ENCODE data around the gene NME7. TPM values are rescaled to one million over a fixed set of nuclear protein-coding genes. Genes with fewer than 3 reads are reported as not detected.

Gene NME7
- total RNA-seq, 1 donor from 2014 or later: 18.6 TPM

- H3K36me3 Mint-ChIP-seq (ENCODE audit: unreplicated experiment): peaks cover 7% of the 10 kb centered on the region
- DNase-seq: no peak
- H3K4me3 Mint-ChIP-seq (ENCODE audit: unreplicated experiment): no peak overlapping the region
- no peak overlapping the region for H3K27ac Mint-ChIP-seq (ENCODE audit: unreplicated experiment)
- TF ChIP-seq CTCF (IDR thresholded peaks at IDR 0.05; ENCODE audit: partially characterized antibody, unreplicated experiment): no peak
- H3K9me3 Mint-ChIP-seq (ENCODE audit: unreplicated experiment): no peaks in the 10 kb centered on the region
- no peaks in the 10 kb centered on the region for H3K4me1 Mint-ChIP-seq (ENCODE audit: low read depth, unreplicated experiment)
- no peaks in the 10 kb centered on the region for H3K27me3 Mint-ChIP-seq (ENCODE audit: unreplicated experiment)
These were observed 101.5 kb downstream of the NME7 start for GRCh38 chr1:169266133-169266532.

GRCh38 chr1:169263059-169263458 is 104.5 kb downstream of the NME7 start:
- no peaks in the 10 kb centered on the region for H3K4me1 Mint-ChIP-seq (ENCODE audit: low read depth, unreplicated experiment)
- no peak for TF ChIP-seq CTCF (IDR thresholded peaks at IDR 0.05; ENCODE audit: partially characterized antibody, unreplicated experiment)
- peaks cover 7% of the 10 kb centered on the region for H3K36me3 Mint-ChIP-seq (ENCODE audit: unreplicated experiment)
- no peaks in the 10 kb centered on the region for H3K9me3 Mint-ChIP-seq (ENCODE audit: unreplicated experiment)
- no peak for DNase-seq
- H3K4me3 Mint-ChIP-seq (ENCODE audit: unreplicated experiment): no peak overlapping the region
- H3K27me3 Mint-ChIP-seq (ENCODE audit: unreplicated experiment): no peaks in the 10 kb centered on the region
- no peak overlapping the region for H3K27ac Mint-ChIP-seq (ENCODE audit: unreplicated experiment)

GRCh38 chr1:169261884-169262283 is 105.7 kb downstream of the NME7 start:
- peaks cover 14% of the 10 kb centered on the region for H3K36me3 Mint-ChIP-seq (ENCODE audit: unreplicated experiment)
- no peak for TF ChIP-seq CTCF (IDR thresholded peaks at IDR 0.05; ENCODE audit: partially characterized antibody, unreplicated experiment)
- H3K27ac Mint-ChIP-seq (ENCODE audit: unreplicated experiment): no peak overlapping the region
- no peak overlapping the region for H3K4me3 Mint-ChIP-seq (ENCODE audit: unreplicated experiment)
- no peaks in the 10 kb centered on the region for H3K9me3 Mint-ChIP-seq (ENCODE audit: unreplicated experiment)
- no peaks in the 10 kb centered on the region for H3K27me3 Mint-ChIP-seq (ENCODE audit: unreplicated experiment)
- no peak for DNase-seq
- no peaks in the 10 kb centered on the region for H3K4me1 Mint-ChIP-seq (ENCODE audit: low read depth, unreplicated experiment)

DNA sequence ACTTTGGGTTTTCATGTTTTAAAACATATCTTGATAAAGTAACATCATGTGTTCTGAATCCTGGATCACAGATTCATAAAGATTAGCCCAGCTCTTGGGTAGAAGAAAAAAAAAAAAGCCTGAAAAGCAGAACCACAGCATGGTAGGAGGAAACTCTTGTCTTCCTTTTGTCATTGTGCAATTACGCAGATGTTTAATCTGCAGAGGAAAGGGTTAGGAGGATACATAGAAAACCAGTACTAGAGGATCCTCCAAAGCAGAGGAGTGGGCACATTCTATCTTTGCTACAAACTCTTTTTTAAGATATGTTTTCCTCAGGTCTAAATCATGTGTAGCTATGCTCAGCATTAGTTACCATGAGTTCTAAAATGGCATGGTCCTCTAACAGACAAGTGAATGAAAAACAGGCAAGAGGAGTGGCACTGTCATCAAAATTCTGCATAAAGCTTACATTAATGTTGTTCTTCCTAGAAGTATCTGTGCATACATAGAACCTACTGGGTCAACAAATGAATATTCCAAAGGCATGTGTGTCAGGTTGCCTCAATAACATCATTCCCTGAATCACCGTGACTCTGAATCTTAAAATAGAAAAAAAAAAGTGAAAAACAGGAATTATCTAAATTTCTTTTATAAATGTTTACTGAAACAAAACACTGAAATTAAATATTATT is 107.0 kb downstream of the NME7 start:
- no peak for TF ChIP-seq CTCF (IDR thresholded peaks at IDR 0.05; ENCODE audit: partially characterized antibody, unreplicated experiment)
- Mint-ChIP-seq H3K36me3 (ENCODE audit: unreplicated experiment) (peaks cover 14% of the 10 kb centered on the region), H3K9me3 (ENCODE audit: unreplicated experiment) (no peaks in the 10 kb centered on the region), H3K27ac (ENCODE audit: unreplicated experiment) (no peak overlapping the region), H3K27me3 (ENCODE audit: unreplicated experiment) (no peaks in the 10 kb centered on the region), H3K4me3 (ENCODE audit: unreplicated experiment) (no peak overlapping the region), H3K4me1 (ENCODE audit: low read depth, unreplicated experiment) (no peaks in the 10 kb centered on the region)
- DNase-seq: no peak

GRCh38 chr1:169259816-169260215 is 107.8 kb downstream of the NME7 start:
- H3K36me3 Mint-ChIP-seq (ENCODE audit: unreplicated experiment): peaks cover 14% of the 10 kb centered on the region
- no peak overlapping the region for H3K27ac Mint-ChIP-seq (ENCODE audit: unreplicated experiment)
- no peaks in the 10 kb centered on the region for H3K9me3 Mint-ChIP-seq (ENCODE audit: unreplicated experiment)
- no peak for DNase-seq
- H3K27me3 Mint-ChIP-seq (ENCODE audit: unreplicated experiment): no peaks in the 10 kb centered on the region
- no peak overlapping the region for H3K4me3 Mint-ChIP-seq (ENCODE audit: unreplicated experiment)
- TF ChIP-seq CTCF (IDR thresholded peaks at IDR 0.05; ENCODE audit: partially characterized antibody, unreplicated experiment): no peak
- H3K4me1 Mint-ChIP-seq (ENCODE audit: low read depth, unreplicated experiment): no peaks in the 10 kb centered on the region

All from glutamatergic neuron (in vitro differentiated cells).